Central memory CD8-positive, alpha-beta T cell (primary cell): Measurements from ENCODE around the gene HUWE1.

Source experiments
- ATAC-seq: fragments of 150-1000 bp; cut with Tn5 transposase; replicated peaks from 2 replicates; pipeline ENCODE4 v1.10.0; 2022; ENCODE audit warnings: mild to moderate bottlenecking, moderate FRiP score, moderate number of reproducible peaks; ENCODE audit not compliant: poor library complexity, severe bottlenecking; ENCODE audit errors: extremely low read depth
- DNase-seq, 2 donors: peaks; one replicate each; pipeline ENCODE4 v3.0.0; 2021; ENCODE audit warnings: low spot score in 2 of 2
- H3K27ac Mint-ChIP-seq: one replicate; pipeline ENCODE4 v1.8.0; 2022; ENCODE audit warnings: low read depth, mild to moderate bottlenecking, moderate library complexity, mixed read lengths
- H3K27me3 Mint-ChIP-seq: one replicate; pipeline ENCODE4 v1.8.0; 2022; ENCODE audit warnings: mixed read lengths
- H3K36me3 Mint-ChIP-seq: one replicate; pipeline ENCODE4 v1.8.0; 2022; ENCODE audit warnings: mild to moderate bottlenecking, moderate library complexity, mixed read lengths; ENCODE audit not compliant: insufficient read depth
- H3K4me1 Mint-ChIP-seq: one replicate; pipeline ENCODE4 v1.8.0; 2022; ENCODE audit warnings: mixed read lengths
- H3K4me3 Mint-ChIP-seq: one replicate; pipeline ENCODE4 v1.8.0; 2022; ENCODE audit warnings: mild to moderate bottlenecking, moderate library complexity, mixed read lengths
- H3K9me3 Mint-ChIP-seq: one replicate; pipeline ENCODE4 v1.8.0; 2022; ENCODE audit warnings: mixed read lengths

Gene HUWE1

DNA sequence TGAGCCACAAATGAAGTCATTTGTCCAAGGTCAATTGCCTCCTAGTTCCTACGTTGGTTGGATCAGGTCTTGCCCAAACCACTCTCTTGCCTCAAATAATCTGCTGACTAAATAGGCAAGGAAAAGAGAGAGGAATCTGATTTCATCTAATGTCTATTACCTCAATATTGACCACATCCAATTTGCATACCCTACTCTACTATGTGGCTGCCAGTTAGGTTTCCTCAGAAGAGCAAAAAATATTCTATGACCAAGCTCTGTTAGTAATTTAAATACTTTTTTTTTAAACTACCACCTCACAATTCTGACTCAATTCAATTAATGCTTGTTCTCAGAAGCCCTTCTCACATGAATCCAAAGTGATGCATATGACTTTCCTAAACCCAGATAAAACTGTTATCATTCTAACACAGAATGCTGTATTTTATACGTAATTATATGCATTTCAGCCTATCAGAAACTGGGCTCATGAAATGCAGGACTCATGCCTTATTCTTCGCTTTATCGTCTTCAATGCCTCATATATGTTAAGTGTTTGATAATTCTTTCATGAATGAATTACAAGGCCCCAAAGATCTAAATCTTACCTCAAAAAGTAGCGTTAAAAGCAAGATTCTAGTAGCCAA lies 98.6 kb downstream of the HUWE1 start:
- Mint-ChIP-seq H3K36me3 (peaks cover 80% of the 10 kb centered on the region), H3K4me3 (no peak overlapping the region), H3K9me3 (no peaks in the 10 kb centered on the region), H3K27ac (no peak overlapping the region), H3K27me3 (no peaks in the 10 kb centered on the region), H3K4me1 (no peaks in the 10 kb centered on the region)
- no peak for ATAC-seq
- DNase-seq, result no peak

DNA sequence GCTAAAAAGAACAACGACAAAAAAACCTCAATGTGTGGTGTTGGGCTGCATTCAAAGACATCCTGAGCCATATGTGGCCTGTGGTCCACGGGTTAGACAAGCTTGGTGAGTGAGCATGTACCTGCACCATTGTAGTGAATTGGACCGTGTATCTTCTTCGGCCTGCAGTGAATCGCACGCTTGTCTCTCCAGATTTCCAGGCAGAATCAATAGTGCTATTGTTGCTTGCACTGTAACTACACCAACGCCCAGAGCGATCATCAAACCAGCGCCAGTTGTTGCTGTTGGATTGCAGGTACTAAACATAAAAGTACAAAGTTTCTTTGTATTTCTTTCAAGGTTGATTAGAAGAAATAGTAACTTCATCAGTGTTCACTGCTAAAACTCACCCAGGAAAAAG lies 101.6 kb downstream of the HUWE1 start:
- H3K4me1 Mint-ChIP-seq, result no peaks in the 10 kb centered on the region
- peaks cover 77% of the 10 kb centered on the region for H3K36me3 Mint-ChIP-seq

DNA sequence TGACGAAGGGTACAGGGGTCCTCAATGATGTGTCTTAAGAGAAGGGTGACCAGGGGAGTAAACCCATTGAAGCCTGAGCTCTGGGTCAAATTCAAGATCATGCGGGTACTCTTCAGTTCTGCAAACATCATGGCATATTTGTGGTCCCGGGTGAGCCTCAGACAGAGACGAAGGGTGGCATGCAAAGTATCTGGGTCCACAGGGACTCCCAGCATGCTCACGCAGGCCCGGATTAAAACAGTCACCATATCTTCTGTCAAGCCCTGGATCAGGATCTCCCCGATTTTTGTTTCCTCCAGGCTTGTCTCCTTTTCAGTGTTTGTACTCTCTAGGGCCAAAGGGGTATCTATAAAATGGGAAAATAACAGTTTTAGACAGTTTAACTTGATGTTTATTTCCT lies 102.9 kb downstream of the HUWE1 start:
- Mint-ChIP-seq H3K4me3 (no peak overlapping the region), H3K27me3 (no peaks in the 10 kb centered on the region), H3K4me1 (no peaks in the 10 kb centered on the region), H3K9me3 (no peaks in the 10 kb centered on the region), H3K36me3 (peaks cover 67% of the 10 kb centered on the region), H3K27ac (no peak overlapping the region)
- ATAC-seq (no peak), DNase-seq (no peak)

More for the DNA sequence above, 101.6 kb downstream of the HUWE1 start:
- Mint-ChIP-seq H3K9me3 (no peaks in the 10 kb centered on the region), H3K27ac (no peak overlapping the region), H3K4me3 (no peak overlapping the region), H3K27me3 (no peaks in the 10 kb centered on the region)
- DNase-seq, result no peak
- no peak for ATAC-seq

DNA sequence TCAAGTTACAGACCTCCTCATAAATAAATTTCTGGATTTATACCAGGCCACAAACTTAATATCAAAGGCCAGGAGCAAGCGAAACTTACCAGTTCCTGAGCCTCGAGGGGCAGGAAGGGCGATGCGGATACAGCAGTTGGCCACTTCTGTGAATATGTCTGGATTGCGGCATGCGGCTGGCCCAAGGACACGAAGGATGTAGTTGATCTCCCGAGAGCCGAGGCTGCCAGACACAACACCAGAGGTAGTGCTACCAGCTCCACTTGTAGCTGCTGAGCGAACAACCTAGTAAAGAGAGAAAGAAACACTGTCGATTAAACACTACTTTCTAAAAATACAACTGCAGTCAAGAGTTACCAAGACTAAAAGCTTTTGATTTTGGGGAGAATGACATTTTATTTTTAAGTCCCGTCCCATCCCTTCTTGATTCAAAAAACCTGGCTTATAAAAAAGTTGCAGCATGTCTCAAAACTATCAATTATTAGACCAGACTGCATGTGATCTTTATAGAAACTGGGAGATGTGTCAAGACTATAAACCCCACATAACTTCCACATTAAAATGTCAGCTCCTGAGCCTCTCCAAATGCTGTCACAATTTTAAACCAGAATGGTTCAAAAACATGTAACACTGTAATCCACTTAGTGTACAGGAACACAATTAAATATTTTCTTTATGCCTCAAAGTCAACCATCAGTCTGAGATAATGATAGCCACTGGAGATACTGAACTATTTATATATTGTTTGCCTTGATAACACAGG lies 105.6 kb downstream of the HUWE1 start:
- ATAC-seq (no peak), DNase-seq (no peak)
- H3K4me1 Mint-ChIP-seq, result no peaks in the 10 kb centered on the region
- H3K9me3 Mint-ChIP-seq, result no peaks in the 10 kb centered on the region
- no peak overlapping the region for H3K27ac Mint-ChIP-seq
- no peak overlapping the region for H3K4me3 Mint-ChIP-seq
- H3K36me3 Mint-ChIP-seq, result peaks cover 59% of the 10 kb centered on the region
- no peaks in the 10 kb centered on the region for H3K27me3 Mint-ChIP-seq

DNA sequence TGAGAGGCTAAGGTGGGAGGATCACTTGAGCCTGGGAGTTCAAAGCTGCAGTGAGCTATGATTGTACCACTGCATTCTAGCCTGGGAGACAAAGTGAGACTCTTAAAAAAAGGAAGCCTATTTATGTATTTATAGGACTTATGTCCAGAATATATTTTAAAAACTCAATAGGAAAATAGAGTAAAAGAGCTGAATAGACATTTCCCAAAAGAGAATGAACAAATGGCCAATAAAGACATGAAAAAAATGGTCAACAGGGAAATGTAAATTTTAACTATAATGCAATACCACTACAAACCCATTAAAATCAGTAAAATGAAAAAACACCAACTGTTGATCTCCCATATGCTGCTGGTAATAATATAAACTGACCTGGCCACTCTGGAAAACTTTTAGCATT lies 115.0 kb downstream of the HUWE1 start:
- H3K4me3 Mint-ChIP-seq, result no peak overlapping the region
- H3K27me3 Mint-ChIP-seq, result no peaks in the 10 kb centered on the region
- DNase-seq (no peak), ATAC-seq (no peak)
- H3K4me1 Mint-ChIP-seq, result peaks cover 11% of the 10 kb centered on the region
- H3K36me3 Mint-ChIP-seq, result peaks cover 63% of the 10 kb centered on the region
- no peaks in the 10 kb centered on the region for H3K9me3 Mint-ChIP-seq
- H3K27ac Mint-ChIP-seq, result no peak overlapping the region

DNA sequence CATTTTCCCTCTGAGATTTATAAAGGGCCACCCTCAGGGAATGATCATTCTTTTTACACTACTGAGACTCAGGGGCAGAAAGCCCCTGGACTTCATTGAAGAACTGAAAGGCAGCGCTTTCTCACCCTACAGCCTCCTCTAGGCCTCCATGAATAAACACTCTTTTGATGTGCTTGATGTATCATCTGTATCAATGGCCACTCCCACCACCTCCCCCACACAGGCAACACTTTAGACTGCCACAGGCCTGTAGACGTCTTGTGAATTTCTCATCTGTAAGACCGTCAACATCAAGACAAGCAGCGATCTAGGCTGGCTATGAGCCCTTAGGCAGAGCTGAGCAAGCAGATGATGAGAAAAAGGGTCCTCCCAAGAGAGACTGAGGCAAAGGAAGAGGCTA lies 123.2 kb downstream of the HUWE1 start:
- no peak overlapping the region for H3K27ac Mint-ChIP-seq
- DNase-seq (no peak), ATAC-seq (no peak)
- peaks cover 4% of the 10 kb centered on the region for H3K4me1 Mint-ChIP-seq
- peaks cover 66% of the 10 kb centered on the region for H3K36me3 Mint-ChIP-seq
- no peaks in the 10 kb centered on the region for H3K9me3 Mint-ChIP-seq
- H3K27me3 Mint-ChIP-seq, result no peaks in the 10 kb centered on the region
- H3K4me3 Mint-ChIP-seq, result no peak overlapping the region

DNA sequence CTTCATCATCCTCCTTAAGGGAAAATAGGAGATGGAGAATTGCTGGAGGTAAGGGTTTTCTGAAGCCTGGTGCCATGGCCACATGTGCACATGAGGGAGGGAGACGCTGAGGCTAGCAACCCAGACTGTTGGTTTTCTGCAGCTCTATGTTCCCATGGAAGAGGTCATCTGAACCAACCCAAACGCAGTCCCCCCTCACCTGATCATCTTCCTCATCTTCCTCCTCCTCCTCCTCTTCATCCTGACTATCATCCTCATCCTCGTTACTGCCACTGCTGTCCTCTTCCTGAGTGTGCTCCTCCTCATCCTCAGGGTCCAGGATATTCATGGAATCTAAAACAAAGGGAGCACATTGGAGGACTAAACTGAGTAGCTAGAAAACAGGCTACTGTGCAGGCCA lies 124.6 kb downstream of the HUWE1 start:
- Mint-ChIP-seq H3K36me3 (peaks cover 68% of the 10 kb centered on the region), H3K4me1 (no peaks in the 10 kb centered on the region), H3K27me3 (no peaks in the 10 kb centered on the region), H3K4me3 (no peak overlapping the region), H3K9me3 (no peaks in the 10 kb centered on the region), H3K27ac (no peak overlapping the region)
- DNase-seq (no peak), ATAC-seq (no peak)

DNA sequence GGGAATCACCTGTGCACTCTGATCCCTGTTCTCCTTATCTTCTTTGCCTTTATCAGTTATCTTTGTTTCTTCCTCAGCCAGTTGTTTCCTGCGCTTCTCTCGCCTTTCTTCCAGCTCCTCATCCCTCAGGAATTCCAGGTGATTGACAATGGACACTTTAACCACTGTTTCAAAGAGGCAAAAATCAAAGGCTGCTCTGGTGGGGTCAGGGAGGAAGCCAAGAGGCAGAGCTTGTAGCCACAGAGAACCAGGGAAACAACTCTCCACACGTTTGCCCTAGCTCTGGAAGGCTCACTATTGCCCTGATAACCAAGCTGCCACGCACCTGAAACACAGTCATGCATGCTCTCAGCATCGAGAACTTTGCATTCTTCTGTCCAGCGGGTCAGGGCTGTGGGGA lies 127.9 kb downstream of the HUWE1 start:
- no peaks in the 10 kb centered on the region for H3K9me3 Mint-ChIP-seq
- no peaks in the 10 kb centered on the region for H3K4me1 Mint-ChIP-seq
- H3K36me3 Mint-ChIP-seq, result peaks cover 54% of the 10 kb centered on the region
- no peak overlapping the region for H3K4me3 Mint-ChIP-seq
- ATAC-seq (no peak), DNase-seq (no peak)
- no peaks in the 10 kb centered on the region for H3K27me3 Mint-ChIP-seq
- no peak overlapping the region for H3K27ac Mint-ChIP-seq

DNA sequence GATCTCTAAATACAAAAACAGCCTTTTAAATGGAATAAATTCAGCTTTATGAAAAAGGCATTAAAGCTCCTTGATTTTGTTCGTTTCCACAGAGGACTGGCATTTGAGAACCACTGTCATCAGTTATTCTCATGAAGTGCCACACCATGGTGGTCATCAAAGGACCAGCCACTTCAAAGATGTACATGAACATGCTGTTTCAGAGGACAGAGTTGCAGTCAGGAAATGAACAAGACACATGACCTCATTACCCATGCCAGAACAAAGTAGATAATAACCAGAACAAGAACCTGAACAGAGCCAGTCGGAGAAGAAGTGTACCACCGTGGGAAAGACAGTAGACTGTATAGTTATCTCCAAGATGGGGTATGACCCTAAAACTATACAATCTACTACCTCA lies 129.7 kb downstream of the HUWE1 start:
- Mint-ChIP-seq H3K36me3 (peaks cover 53% of the 10 kb centered on the region), H3K4me1 (no peaks in the 10 kb centered on the region), H3K27ac (peak overlapping the region; percentile 35), H3K4me3 (no peak overlapping the region), H3K27me3 (no peaks in the 10 kb centered on the region), H3K9me3 (no peaks in the 10 kb centered on the region)
- ATAC-seq, result no peak
- DNase-seq, result no peak

DNA sequence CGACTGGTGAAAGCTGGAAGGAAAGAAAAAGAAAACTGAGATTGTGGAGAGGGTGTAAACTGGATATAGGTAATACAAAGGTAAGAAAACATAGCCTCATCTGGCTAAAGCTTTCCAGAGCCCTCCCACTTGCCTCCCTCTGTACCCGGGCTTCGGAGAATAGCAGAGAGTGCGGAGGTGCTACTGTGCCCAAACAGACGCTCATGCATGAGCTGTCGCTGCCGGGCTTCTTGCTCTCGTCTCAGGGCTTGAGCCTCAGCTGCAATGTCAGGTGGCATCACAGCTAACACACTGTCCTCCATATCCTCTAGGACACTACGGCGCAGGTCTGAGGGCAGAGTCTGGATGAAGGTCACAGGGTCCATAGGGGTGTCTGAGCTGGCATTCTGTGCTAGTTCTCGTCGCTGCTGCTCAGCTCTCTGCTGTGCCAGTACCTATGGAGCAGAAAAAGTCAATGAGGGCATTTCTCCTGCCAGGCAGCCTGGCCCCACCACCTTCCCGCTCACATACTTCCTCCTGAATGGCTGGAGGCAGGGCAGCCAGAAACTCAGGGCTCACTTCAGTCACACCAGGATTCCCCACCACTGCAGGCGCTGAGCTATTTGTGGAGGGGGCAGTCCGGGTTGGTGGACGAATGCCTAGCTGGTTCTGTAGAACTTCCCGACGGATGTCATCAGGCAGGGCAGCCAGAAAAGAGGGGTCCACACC lies 135.6 kb downstream of the HUWE1 start:
- peak overlapping the region; percentile 44 for H3K27ac Mint-ChIP-seq
- no peaks in the 10 kb centered on the region for H3K27me3 Mint-ChIP-seq
- H3K36me3 Mint-ChIP-seq, result peaks cover 46% of the 10 kb centered on the region
- H3K9me3 Mint-ChIP-seq, result no peaks in the 10 kb centered on the region
- ATAC-seq, result no peak
- H3K4me1 Mint-ChIP-seq, result peaks cover 14% of the 10 kb centered on the region
- DNase-seq, result no peak
- no peak overlapping the region for H3K4me3 Mint-ChIP-seq

DNA sequence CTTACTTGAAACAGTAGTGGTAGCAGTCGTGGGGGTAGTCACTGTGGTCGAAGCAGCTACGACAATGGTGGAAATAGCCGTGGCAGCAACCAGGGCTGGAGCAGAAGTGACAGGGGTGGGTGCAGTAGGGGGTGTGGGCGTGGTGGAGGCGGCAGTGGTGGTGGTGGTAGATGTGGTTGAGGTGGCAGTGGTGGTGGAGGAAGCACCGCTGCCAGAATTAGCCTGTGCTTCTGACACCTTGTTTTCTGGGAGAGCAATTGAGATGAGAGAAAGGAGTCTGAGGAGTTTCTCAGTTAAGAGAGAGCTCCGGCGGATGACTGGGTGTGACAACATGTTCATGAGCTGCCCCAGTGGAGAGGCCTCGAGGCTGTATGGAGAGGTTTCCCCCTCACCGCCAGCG lies 138.9 kb downstream of the HUWE1 start:
- H3K4me3 Mint-ChIP-seq, result peak overlapping the region; percentile 40
- no peaks in the 10 kb centered on the region for H3K27me3 Mint-ChIP-seq
- peaks cover 14% of the 10 kb centered on the region for H3K4me1 Mint-ChIP-seq
- H3K9me3 Mint-ChIP-seq, result no peaks in the 10 kb centered on the region
- H3K36me3 Mint-ChIP-seq, result peaks cover 49% of the 10 kb centered on the region
- H3K27ac Mint-ChIP-seq, result peak overlapping the region; percentile 69
- ATAC-seq (no peak), DNase-seq (no peak)

DNA sequence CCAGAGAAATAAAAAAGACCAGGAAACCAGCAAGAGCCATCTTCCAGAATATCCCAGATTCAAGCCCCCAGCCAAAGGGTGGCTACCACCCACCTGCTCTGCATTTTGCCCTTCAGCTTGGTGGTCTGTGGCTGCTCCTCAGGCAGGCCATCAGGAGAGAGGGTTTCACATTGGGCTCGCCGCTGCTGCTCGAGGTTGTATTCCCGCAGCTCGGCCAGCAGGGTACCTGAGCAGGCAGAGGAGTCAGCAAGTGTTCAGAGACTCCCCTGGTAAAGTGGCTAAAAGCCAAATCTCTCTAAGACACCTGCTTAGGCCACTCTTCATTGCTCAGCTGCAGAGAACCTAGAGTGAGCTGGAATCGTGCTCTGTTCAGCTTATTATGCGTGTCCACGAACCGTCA lies 141.6 kb downstream of the HUWE1 start:
- no peak overlapping the region for H3K4me3 Mint-ChIP-seq
- H3K27ac Mint-ChIP-seq, result no peak overlapping the region
- no peaks in the 10 kb centered on the region for H3K9me3 Mint-ChIP-seq
- H3K27me3 Mint-ChIP-seq, result no peaks in the 10 kb centered on the region
- H3K4me1 Mint-ChIP-seq, result peaks cover 14% of the 10 kb centered on the region
- ATAC-seq (no peak), DNase-seq (no peak)
- peaks cover 56% of the 10 kb centered on the region for H3K36me3 Mint-ChIP-seq

DNA sequence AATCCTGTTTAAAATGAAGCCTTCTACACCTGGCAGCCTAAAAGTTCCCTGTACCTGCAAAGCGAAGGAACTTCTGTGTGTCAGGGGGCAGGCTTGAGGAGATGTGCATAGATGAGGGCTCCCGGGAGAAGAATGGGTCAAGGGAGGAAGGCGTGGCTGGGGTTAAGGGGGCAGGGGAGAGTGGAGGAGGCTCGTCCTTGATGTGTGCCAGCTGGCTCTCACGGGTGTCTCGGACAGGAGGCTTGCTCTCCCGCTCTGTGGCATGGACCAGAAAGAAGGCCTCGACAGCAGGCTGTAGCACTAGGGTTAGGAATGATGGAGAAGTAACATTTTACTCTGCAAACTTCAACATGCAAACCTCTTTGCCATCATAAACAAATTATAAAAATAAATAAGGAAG lies 147.7 kb downstream of the HUWE1 start:
- ATAC-seq (no peak), DNase-seq (no peak)
- Mint-ChIP-seq H3K27me3 (no peaks in the 10 kb centered on the region), H3K4me1 (no peaks in the 10 kb centered on the region), H3K36me3 (peaks cover 69% of the 10 kb centered on the region), H3K4me3 (no peak overlapping the region), H3K27ac (no peak overlapping the region), H3K9me3 (no peaks in the 10 kb centered on the region)
